Stimulated activated CD8-positive, alpha-beta memory T cell treated with anti-CD3 and anti-CD28 coated beads, Interleukin-7, amount 100 ng/mL, for 24 hours (primary cell): ENCODE results near the gene RERE.
"Not testable (repeated sequence)": the region's sequence is repeated elsewhere in the genome, so short reads cannot be mapped to it uniquely, and the experiment has no call there.

Source experiments
- DNase-seq: peaks from one replicate; pipeline ENCODE4 v3.0.0-alpha.2; 2020; ENCODE audit warnings: low read depth

Gene RERE

DNA sequence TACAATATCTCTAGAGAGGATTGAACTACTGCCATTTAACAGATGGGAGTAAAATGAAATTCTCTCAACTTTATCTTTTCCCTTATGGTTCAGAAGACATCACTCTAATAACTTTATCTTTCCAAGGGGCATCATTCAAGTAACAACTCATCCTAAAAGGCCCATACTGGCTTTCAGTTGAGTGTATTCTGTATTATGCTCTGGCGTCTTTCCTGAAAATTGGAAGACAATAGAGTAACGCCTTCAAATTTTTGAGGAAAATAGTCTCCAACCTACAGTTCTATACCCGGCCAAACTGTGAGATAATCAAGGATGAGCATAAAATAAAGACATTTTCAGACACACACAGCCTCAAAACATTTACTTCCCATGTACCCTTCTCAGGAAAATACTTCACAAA, 103.3 kb downstream of the RERE start:
- no peak for DNase-seq

- no peak for DNase-seq
These were observed 104.8 kb downstream of the RERE start for GRCh38 chr1:8712413-8713231.

DNA sequence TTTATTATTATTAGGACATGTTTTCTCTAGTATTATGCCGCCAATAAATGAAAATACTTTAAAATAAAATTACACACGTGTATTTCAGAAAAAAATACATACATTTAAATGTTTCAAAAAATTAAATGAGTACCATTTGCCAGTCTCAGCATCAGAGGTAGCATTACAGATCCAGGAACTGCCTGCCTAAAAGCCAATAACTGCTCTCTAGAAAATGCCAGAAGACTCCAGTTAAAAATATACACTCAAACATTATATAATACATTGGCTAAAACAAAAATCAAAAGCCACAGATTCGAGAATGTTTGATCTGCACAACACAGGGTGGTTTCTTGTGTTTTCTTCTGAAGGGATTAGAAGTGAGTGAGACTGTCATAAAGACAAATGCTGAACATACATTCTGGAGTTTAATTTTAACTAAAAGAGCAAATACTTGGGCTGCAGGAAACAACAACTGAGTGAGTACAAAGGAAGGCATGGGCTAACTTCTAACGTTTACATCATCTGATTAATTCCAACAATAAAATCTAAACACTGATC, 105.5 kb downstream of the RERE start:
- no peak for DNase-seq

DNA sequence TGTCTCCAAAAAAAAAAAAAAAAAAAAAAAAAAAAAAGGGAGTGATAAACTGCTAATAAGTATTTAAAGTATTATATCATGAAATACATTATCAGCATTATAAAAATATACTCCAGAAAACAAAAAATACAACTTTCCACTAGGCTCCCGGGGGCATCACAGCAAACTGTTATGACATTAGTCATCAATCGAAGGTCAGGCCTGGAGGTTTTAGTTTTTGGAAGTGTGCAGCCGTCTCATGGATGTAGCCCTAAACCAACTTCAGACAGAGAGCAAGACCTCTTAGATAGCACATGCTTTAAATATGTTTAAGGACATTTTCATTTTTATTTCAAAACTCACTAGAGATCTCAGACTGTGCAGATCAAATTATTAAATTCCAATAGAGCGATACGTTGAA, 106.3 kb downstream of the RERE start:
- no peak for DNase-seq

DNA sequence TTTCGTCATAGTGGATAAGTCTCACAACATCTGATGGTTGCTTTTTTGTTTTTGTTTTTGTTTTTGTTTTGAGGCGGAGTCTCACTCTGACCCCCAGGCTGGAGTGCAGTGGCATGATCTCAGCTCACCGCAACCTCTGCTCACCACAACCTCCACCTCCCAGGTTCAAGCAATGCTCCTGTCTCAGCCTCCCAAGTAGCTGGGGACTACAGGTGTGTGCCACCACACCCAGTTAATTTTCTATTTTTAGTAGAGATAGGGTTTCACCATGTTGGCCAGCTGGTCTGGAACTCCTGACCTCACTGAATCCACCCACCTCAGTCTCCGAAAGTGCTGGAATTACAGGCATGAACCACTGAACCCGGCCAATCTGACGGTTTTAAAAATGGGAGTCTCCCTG, 109.2 kb downstream of the RERE start:
- DNase-seq: no peak

GRCh38 chr1:8706995-8707396, 110.4 kb downstream of the RERE start:
- no peak for DNase-seq

- no peak for DNase-seq
These were observed 111.1 kb downstream of the RERE start for GRCh38 chr1:8706291-8706690.

DNA sequence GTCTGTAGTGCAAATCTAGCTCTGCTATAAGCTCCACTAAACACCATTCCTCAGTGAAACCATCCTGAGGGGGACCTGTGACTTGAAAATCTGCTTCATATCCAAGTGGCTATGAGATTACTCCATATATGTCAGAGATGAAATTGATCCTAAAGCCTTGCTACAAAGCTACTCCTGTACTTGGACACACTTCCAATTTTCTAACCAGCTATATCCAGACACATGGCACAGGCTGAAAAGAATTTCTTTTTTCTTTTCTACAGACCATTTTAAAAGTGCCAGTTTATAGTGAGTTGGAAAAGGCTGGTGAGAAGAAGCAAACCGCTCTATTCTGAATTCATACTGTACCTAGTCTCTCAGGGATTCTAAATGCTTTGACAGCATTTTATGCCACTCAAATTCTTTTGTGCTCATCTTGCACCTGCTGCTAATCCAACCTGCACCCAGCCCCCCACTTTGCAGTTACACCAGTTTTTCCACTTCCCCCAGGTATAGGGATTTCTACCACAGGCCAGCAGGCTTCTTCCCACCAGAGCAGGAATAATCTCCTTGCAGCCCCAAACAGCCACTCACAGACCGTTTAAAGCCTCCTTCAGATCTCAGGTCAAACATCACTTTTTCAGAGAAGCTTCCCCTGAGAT, 112.5 kb downstream of the RERE start:
- DNase-seq: no peak

GRCh38 chr1:8702850-8703810, 114.3 kb downstream of the RERE start:
- no peak for DNase-seq

DNA sequence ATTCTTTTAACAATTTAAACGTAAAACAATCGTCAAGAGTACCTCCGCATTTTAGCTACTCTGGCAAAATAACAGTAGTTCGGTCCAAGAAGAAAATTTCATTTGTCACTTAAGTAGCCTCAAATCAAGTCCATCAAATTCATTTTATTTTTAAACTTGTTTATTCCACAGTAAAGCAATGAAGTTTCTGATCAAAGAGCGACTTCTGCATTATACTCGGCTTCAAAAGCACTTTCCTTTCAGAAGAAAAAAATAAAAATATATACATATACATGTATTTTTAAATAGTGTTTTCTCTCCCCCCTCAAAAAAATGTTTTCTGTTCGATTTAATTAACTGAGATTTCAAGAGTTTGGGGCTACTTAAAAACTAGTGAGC, 115.0 kb downstream of the RERE start:
- DNase-seq: no peak

DNA sequence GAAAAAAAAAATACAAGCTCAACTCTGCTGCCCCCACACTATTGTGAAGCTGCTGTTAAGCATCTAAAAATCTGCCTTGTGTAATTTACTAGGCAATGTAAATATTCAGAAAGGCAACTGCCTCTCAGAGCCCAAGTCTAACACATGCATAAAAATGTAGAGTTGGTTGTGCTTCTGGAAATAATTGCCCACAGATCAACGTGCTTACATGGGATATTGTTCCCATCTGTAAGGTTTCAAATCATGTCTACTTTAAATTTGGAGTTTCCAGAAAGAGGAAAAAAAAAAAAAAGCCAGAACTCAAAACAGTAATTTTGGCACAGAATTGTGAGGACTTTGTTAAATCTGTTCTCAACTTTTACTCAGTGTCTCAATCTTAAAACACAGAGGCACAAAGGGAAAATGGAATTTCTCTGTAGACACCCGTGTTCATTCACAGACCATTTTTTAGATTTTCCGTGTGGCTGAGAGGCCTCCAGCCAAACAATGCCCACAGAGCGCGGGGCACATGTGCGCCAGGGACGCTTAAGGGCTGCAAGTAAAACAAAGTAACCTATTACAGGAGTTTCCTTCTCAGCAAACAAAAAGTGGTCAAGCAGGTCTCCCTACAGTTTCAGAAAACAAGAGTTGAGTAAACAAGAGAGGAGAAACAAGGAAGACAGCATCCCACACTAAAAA, 115.5 kb downstream of the RERE start:
- no peak for DNase-seq

GRCh38 chr1:8699679-8700078, 117.8 kb downstream of the RERE start:
- no peak for DNase-seq

DNA sequence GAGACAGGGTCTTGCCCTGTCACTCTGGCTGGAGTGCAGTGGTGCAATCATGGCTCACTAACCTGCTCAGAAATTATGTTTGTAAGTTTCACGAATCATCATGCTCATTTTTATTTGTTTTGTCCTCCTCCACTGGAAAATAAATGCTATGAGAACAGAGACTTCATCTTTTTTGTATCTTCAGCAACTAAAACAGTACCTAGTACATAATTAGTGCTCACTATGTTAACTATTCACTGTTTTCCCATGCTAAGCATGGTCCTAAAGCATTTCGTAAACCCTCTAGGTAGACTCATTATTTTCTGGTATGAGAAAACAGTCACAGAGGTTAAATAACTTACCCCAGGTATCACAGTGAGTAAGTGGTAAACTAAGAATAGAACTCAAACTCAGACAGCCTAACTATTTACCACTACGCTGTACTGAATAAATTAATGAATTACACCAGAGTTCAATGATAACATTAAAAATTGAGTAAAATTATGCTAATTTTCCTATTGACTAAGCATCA, 118.4 kb downstream of the RERE start:
- DNase-seq: no peak

GRCh38 chr1:8698012-8698630, 119.3 kb downstream of the RERE start:
- no peak for DNase-seq

GRCh38 chr1:8695442-8695841, 122.0 kb downstream of the RERE start:
- DNase-seq: not testable (repeated sequence)

- no peak for DNase-seq
These were observed 124.3 kb downstream of the RERE start for GRCh38 chr1:8693107-8693506.

- no peak for DNase-seq
These were observed 125.8 kb downstream of the RERE start for GRCh38 chr1:8691662-8692061.

DNA sequence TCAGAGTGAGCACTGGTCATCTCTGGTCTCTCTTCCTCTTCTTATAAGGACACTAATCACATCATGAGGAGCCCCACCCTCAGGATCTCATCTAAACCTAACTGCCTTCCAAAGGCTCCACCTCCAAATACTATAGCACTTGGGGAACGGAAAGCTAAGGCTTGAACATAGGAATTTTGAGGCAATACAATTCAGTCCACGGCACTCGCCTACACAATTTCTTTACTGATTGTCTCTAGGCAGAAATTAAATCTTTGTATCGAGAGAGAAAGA, 127.3 kb downstream of the RERE start:
- no peak for DNase-seq

DNA sequence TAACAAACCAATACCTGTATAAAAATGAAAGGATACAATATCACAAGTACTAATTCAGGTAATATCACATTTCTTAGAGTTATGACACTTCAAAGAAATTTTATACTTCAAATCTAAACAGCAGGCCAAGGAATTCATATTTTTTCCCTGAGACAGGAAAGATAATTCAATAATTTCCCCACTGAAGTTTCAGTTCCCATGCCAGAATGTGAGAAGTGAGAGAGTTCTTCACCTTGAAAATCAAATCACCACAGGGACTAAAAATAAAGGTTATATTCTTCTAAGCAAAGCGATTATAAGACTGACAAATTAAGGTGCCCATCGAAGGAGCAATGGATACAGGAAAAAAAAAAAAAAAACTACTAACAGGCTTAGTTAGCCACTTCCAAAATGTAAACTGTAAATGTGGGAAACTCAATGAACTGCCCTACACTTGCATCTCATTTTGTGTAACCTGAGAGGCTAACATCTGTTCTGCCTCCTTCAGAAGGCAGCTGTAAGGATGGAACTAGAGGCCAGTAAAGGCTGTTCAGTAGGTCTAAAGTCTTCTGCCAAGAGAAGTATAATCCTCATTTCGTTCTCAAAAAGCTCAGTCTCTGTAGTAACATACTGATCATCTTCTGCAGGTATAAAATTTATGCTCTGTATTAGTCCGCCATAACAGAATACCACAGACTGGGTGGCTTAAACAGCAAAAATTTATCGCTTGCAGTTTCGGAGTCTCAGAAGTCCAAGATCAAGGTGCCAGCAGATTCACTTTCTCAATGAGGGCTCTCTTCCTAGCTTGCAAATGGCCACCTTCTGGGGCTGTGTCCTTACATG, 127.8 kb downstream of the RERE start:
- no peak for DNase-seq

- DNase-seq: no peak
These were observed 129.9 kb downstream of the RERE start for GRCh38 chr1:8687538-8687937.

GRCh38 chr1:8687039-8687438, 130.4 kb downstream of the RERE start:
- no peak for DNase-seq
